Keratinocyte (primary cell): Measurements from ENCODE around the gene SUV39H1.

ENCODE experiments used
- EZH2 ChIP-seq: IDR thresholded peaks from one replicate; pipeline ENCODE4 v1.6.1; 2012; ENCODE audit warnings: inconsistent platforms, mild to moderate bottlenecking, low read length, moderate library complexity
- TF ChIP-seq, protein P1 (sequence below), 3 experiments: IDR thresholded peaks in 1 of 3; conservative IDR thresholded peaks in 1 of 3; optimal IDR thresholded peaks in 1 of 3; 2 replicates in 2 of 3; 3 replicates in 1 of 3; pipeline versions ENCODE3 to v1.5.1; 2011; ENCODE audit warnings: low read length in 3 of 3, mild to moderate bottlenecking in 3 of 3, moderate library complexity in 2 of 3, control low read depth in 1 of 3, inconsistent platforms in 1 of 3; ENCODE audit not compliant: insufficient read depth in 2 of 3; ENCODE audit errors: extremely low read depth in 1 of 3

DNA sequence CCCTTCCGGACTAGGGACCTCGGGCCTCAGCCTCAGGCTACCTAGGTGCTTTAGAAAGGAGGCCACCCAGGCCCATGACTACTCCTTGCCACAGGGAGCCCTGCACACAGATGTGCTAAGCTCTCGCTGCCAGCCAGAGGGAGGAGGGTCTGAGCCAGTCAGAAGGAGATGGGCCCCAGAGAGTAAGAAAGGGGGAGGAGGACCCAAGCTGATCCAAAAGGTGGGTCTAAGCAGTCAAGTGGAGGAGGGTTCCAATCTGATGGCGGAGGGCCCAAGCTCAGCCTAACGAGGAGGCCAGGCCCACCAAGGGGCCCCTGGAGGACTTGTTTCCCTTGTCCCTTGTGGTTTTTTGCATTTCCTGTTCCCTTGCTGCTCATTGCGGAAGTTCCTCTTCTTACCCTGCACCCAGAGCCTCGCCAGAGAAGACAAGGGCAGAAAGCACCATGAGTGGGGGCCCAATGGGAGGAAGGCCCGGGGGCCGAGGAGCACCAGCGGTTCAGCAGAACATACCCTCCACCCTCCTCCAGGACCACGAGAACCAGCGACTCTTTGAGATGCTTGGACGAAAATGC, 13.0 kb upstream of the SUV39H1 start, which contains the start of gene WAS:
- TF ChIP-seq, protein P1, sequence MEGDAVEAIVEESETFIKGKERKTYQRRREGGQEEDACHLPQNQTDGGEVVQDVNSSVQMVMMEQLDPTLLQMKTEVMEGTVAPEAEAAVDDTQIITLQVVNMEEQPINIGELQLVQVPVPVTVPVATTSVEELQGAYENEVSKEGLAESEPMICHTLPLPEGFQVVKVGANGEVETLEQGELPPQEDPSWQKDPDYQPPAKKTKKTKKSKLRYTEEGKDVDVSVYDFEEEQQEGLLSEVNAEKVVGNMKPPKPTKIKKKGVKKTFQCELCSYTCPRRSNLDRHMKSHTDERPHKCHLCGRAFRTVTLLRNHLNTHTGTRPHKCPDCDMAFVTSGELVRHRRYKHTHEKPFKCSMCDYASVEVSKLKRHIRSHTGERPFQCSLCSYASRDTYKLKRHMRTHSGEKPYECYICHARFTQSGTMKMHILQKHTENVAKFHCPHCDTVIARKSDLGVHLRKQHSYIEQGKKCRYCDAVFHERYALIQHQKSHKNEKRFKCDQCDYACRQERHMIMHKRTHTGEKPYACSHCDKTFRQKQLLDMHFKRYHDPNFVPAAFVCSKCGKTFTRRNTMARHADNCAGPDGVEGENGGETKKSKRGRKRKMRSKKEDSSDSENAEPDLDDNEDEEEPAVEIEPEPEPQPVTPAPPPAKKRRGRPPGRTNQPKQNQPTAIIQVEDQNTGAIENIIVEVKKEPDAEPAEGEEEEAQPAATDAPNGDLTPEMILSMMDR (optimal IDR thresholded peaks at IDR 0.05 in 1 of 3, IDR thresholded peaks at IDR 0.05 in 1 of 3, conservative IDR thresholded peaks at IDR 0.05 in 1 of 3; ENCODE audit: extremely low read depth in 1 of 3, insufficient read depth in 2 of 3, low read length in 3 of 3), result no peak
- no peak for TF ChIP-seq EZH2
